GM21515 (cell line): Measurements from ENCODE around the gene N4BP3.
A peak's percentile ranks its signal among the peaks of the same experiment; 100 is the strongest.
"Not testable (repeated sequence)": the region's sequence is repeated elsewhere in the genome, so short reads cannot be mapped to it uniquely, and the experiment has no call there.

Experiments
- ATAC-seq: cut with Tn5 transposase; IDR thresholded peaks from one replicate; pipeline ENCODE4 v1.9.1; 2021; ENCODE audit not compliant: unreplicated experiment

Gene N4BP3

GRCh38 chr5:178121391-178122276 lies 8.3 kb downstream of the N4BP3 start:
- no peak for ATAC-seq

GRCh38 chr5:178122346-178122745 lies 9.0 kb downstream of the N4BP3 start:
- no peak for ATAC-seq

DNA sequence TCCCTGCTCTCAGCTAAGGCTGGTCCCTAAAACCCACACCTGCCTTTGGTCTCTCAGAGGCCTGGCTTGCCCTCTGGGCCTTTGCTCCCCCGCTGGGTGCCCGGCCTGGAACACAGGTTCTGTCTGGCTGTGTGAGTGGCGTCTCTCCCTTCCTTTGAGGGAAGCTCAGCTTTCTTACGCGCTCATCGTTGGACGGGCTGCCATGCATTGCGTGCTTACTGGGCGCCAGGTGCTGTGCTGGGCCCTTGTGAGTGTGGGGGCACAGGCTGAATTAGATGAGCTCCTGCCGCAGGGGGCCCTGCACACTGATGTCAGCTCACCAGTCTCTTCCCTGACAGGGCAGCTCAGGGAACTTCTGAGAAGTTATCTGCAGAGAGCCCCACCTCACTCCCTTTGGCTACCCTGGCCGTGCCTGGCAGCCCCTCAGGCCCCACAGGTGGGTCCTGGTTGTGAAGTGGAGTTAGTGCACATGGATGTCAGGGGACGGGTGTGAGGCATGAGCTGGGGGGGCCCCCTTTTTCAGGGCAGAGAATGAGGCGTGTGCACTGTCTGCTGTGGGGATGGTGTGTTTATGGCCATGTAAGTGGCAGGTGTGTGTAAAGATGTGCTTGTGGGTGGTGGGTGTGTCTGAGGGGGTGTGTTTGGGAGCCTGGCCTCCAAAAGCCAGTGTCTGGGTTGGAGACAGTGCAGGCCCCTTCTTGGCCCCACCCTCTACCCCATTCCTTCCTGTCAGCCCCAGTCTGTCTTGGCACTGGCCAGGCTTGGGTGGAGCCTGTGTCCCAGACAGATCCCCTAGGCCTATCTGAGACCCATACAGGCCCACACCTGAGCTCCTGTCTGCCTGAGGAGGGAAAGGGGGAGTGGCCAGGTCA lies 10.0 kb downstream of the N4BP3 start:
- no peak for ATAC-seq

DNA sequence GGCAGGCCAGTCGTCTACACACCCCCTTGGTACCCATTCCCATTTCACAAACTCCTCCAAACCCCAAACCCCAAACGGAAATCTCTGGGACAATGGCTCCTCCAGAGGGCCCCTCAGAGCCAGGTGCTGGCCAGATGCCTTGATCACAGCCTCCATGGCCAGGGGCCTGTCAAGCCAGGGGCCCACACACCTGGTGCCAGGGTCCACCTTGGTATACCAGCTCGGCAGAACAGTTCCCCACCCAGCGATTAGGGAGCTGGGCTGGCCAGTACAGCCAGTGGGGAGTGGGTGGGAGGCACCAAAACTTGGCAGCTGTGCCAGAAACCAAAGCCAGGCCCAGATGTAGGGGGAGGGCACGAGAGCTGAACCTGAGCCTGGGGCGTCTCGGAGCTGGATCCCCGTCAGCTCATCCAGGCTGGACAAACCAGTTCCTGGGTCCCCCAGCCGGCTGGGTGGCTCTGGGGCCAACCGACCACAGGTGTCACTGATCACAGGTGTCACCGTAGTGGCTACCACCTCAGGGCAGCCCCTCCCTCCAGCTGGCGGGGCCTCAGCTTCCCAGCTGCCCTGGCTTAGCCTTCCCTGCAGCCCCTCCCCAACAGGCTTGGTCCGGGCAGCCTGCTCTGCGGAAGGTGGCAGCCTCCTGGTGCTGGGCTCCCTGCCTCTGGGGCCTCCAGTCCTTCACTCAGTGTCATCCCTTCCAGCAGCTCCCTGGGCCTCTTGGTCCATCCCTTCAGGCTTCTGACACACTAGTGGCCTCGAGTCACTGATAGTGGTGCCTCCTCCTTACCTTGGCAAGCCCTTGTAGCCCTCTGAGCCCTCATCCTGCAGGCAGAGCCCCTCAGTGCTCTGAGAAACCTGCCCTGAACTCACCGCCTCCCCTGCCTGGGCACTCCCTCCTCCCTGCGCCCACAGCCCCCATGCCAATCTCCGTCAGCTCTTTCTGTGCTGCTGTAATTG lies 10.9 kb downstream of the N4BP3 start:
- ATAC-seq: no peak

DNA sequence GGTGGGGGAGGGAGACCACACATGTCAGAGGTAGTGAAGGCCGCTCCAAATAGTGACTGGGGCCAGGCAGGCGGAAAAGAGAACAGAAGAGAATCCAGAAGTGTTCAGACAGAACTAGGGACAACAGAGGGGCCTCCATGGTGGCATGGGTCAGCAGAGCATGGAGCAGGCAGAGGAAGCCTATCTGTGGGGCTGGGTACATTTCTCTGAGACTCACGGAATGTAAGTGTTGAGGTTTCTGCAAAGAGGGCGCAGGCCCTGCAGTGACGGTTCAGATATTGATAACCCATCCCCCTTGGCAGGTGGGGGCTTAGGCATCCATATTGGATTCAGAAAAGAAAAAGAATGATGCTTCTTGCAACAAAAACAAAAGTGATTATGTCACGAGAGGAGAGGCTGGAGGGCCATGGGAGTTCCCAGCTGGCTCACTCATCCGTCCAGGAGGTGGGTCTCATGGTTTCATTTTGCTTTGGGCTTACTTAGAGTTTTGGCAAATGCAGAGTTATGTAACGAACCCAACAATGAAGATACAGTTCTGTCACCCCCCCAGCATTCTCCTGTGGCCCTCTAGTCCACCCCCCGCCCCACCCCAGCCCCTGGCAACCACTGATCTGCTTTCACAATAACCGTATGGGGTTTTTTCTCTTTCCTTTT lies 12.0 kb downstream of the N4BP3 start:
- ATAC-seq: no peak

DNA sequence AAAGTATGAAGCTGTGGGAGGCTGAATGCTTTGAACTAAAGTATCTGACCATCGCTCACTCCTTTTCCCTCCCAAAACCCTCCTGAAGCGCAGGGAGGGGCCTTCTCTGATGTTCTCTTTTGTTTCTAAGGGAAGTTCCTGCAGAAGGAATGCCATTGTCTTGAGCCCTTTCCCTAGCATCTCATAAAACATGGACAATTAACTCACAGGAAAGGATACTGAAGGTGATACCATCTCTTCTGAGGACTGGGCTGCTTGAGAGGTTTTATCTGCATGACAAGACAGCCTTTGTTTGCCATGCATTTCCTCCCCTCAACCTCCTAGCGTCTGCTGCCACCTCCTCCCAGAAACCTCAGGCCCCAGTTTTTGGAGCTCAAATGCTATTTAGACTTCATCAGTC lies 13.2 kb downstream of the N4BP3 start:
- no peak for ATAC-seq

DNA sequence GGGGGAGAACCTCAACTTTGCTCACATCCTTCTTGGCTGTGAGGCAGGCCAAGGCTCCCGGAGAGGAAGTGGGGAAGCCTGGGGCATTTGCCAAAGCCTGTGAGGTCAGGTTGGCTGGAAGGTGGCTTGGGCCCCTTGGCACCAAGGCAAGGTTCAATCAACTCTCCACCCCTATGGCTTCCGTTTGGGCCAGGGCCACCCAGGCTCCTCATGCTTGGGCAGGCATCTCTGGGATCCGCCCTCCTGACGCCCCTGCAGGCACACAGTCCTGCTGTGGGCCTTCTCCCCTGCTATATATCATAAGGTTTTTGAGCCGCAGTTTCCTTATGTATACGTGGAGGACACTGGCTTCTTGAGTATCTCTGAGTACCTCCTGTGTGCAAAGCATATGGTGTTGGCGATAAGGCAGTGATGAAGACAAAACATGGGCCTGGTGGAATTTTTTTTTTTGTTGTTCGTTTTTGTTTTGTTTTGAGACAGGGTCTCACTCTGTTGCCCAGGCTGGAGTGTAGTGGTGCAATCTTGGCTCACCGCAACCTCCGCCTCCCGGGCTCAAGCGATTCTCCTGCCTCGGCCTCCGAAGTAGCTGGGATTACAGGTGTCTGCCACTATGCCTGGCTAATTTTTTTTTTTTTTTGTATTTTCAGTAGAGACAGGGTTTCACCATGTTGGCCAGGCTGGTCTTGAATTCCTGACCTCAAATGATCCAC lies 14.1 kb downstream of the N4BP3 start:
- not testable (repeated sequence) for ATAC-seq

DNA sequence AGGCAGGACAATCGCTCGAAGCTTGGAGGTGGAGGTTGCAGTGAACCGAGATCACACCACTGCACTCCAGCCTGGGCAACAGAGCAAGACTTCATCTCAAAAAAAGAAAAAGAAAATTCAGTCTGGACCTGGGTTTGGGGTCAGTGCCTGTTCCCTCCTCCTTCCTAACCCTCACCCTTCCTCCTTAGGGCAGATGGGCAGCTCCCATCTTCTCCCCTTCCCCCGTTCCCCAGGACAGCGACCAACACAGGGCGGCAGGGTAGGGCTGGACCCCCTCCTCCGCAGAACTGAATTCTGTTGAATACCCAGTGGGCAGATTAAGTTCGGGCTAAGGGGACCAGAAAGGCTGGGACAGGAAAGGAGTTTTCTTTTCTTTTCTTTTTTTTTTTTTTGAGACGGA lies 16.0 kb downstream of the N4BP3 start:
- ATAC-seq: no peak

DNA sequence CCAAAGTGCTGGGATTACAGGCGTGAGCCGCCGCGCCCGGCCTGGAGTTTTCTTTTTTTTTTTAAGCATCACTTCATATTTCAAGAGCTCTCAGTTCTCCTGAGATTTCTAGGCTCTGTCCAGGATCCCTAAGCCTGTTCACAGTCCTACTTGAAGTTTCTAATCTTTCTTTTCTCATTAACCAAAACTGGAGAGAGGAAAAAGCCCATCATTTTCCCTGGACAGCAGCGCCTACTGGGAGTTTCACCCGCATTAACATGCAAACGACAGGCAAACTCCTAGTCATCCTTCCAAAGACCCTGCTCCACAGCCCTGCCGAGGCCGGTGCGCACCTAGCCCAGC lies 16.9 kb downstream of the N4BP3 start:
- ATAC-seq: not testable (repeated sequence)

- peak; percentile 82 for ATAC-seq
These were observed 17.5 kb downstream of the N4BP3 start, which contains the start of gene RMND5B for GRCh38 chr5:178130576-178131445. RMND5B (plus strand) TSS chr5:178131014; CDS start chr5:178138120, 7,106 bp downstream.

DNA sequence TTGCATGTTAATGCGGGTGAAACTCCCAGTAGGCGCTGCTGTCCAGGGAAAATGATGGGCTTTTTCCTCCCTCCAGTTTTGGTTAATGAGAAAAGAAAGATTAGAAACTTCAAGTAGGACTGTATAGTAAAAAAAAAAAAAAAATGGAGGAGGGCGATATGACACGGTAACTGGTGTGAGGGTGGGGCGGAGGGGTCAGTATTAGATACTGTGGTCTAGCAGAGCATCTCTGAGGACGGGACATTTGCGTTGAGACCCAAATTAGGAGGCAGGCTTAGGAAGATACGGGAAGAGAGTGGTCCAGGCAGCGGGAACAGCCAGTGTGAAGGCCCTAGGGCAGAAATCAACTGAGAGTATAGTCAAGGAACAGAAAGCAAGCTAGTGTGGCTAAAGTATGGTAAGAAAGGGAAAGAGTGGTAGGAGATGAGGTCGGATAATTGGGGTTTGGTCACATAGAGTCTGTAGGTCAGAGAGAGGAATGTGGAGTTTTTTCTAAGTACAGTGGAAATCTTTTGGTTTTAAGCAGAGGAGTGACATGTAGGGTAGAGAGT lies 18.2 kb downstream of the N4BP3 start:
- no peak for ATAC-seq

DNA sequence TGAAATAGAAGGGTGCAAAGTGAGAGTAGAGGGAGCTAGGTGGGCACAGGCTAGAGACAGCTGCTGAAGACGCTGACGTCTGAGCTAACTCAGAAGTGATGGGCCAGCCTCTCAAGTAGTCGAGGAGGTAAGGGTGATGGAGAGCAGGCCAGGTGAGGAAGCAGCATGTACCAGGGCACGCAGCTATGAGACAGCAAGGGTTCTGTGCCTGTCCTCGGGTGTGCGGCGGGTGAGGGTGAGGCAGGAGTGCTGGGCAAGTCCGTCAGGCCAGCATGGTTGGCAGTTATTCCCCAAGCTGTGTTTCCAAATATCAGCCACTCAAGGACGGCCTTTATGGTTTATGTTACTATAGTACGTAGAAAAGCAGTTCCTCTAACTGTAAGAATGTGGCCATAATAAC lies 23.7 kb downstream of the N4BP3 start:
- no peak for ATAC-seq

DNA sequence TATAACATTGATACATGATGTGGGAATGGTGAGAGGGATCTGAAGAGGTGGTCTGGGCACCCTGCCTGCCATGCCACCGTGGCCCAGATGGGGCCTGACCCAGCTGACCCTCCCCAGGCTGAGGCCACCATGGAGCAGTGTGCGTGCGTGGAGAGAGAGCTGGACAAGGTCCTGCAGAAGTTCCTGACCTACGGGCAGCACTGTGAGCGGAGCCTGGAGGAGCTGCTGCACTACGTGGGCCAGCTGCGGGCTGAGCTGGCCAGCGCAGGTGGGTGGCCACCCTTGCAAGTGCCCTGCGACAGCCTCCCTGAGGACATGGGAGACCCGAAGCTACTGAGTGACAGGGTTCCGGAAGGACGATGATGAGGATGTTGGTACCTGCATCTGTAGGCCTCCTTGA lies 24.7 kb downstream of the N4BP3 start:
- ATAC-seq: no peak

GRCh38 chr5:178141550-178141949 lies 28.2 kb downstream of the N4BP3 start:
- ATAC-seq: no peak

DNA sequence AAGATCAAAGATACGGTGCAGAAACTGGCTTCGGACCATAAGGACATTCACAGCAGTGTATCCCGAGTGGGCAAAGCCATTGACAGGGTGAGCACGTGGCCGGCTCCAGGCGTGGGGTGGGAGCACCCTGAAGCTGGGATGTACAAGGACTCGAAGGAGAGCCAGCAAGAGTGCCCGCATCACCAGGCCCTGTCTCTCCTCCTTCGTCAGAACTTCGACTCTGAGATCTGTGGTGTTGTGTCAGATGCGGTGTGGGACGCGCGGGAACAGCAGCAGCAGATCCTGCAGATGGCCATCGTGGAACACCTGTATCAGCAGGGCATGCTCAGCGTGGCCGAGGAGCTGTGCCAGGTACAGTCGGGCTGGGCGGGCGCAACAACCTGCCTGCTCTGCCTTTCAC lies 29.3 kb downstream of the N4BP3 start:
- no peak for ATAC-seq

GRCh38 chr5:178143246-178143645 lies 29.9 kb downstream of the N4BP3 start:
- ATAC-seq: no peak

DNA sequence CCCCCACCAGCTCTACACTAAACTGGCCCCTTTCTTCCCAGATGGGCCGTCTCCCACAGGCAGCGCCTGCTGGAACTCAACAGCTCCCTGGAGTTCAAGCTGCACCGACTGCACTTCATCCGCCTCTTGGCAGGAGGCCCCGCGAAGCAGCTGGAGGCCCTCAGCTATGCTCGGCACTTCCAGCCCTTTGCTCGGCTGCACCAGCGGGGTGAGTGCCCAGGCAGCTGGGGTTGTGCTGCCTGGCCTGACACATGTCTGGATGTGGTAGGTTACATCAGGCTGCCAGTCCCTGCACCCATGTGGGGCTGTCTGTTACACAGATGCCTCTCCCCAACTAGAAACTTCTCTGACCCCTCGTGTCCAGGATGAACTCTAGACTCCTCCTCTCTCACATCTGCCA lies 30.6 kb downstream of the N4BP3 start:
- no peak for ATAC-seq
